GM10266 (cell line): ENCODE results near the gene MYH1.

ENCODE experiments used
- DNase-seq: peaks from one replicate; pipeline ENCODE4 v3.0.0; 2012; ENCODE audit errors: extremely low spot score
- CTCF ChIP-seq: IDR thresholded peaks from 2 replicates; pipeline ENCODE4 v1.5.1; 2012; ENCODE audit warnings: mild to moderate bottlenecking, low read depth; ENCODE audit not compliant: control insufficient read depth, insufficient read depth; ENCODE audit errors: missing control alignments

The MYH1 gene

GRCh38 chr17:10518271-10519037 lies at the start of gene MYH1:
Gene MYH1 (minus strand): TSS chr17:10518542. CDS start chr17:10516642, 1,900 bp downstream.
- no peak for DNase-seq

GRCh38 chr17:10563991-10564660 lies 45.8 kb upstream of the MYH1 start:
- DNase-seq, result no peak
- TF ChIP-seq CTCF, result no peak

More at GRCh38 chr17:10518271-10519037, at the start of gene MYH1:
- TF ChIP-seq CTCF, result no peak

GRCh38 chr17:10558049-10558448 lies 39.7 kb upstream of the MYH1 start:
- no peak for DNase-seq
- no peak for TF ChIP-seq CTCF

- TF ChIP-seq CTCF, result no peak
- DNase-seq, result no peak
Observed at GRCh38 chr17:10557422-10557821, 39.1 kb upstream of the MYH1 start.

- TF ChIP-seq CTCF, result no peak
- DNase-seq, result no peak
Observed at GRCh38 chr17:10556301-10557005, 38.1 kb upstream of the MYH1 start.

GRCh38 chr17:10550014-10550413 lies 31.7 kb upstream of the MYH1 start:
- TF ChIP-seq CTCF, result no peak
- no peak for DNase-seq
